ENCODE data around the gene GTF2H4.
"Not testable (repeated sequence)": the region's sequence is repeated elsewhere in the genome, so short reads cannot be mapped to it uniquely, and the experiment has no call there.

Gene GTF2H4

GRCh38 chr6:30907758-30908591 lies at the start of gene GTF2H4:
GTF2H4 (plus strand) TSS chr6:30908207.
- peak; percentile 98 for DNase-seq (ENCODE audit: low spot score)

- DNase-seq (ENCODE audit: low spot score), result not testable (repeated sequence)
Measured at GRCh38 chr6:30859726-30860125, 48.3 kb upstream of the GTF2H4 start.

- no peak for DNase-seq (ENCODE audit: low spot score)
Measured at GRCh38 chr6:30861257-30862048, 46.6 kb upstream of the GTF2H4 start.

GRCh38 chr6:30862156-30862875 lies 45.7 kb upstream of the GTF2H4 start:
- DNase-seq (ENCODE audit: low spot score), result no peak

- no peak for DNase-seq (ENCODE audit: low spot score)
Measured at GRCh38 chr6:30864325-30864724, 43.7 kb upstream of the GTF2H4 start.

- DNase-seq (ENCODE audit: low spot score), result not testable (repeated sequence)
Measured at GRCh38 chr6:30869241-30869749, 38.7 kb upstream of the GTF2H4 start.

- DNase-seq (ENCODE audit: low spot score), result no peak
Measured at GRCh38 chr6:30870546-30870945, 37.5 kb upstream of the GTF2H4 start.

GRCh38 chr6:30871592-30872183 lies 36.3 kb upstream of the GTF2H4 start:
- DNase-seq (ENCODE audit: low spot score), result no peak

- DNase-seq (ENCODE audit: low spot score), result no peak
Measured at GRCh38 chr6:30873137-30873640, 34.8 kb upstream of the GTF2H4 start.

GRCh38 chr6:30873795-30874194 lies 34.2 kb upstream of the GTF2H4 start:
- not testable (repeated sequence) for DNase-seq (ENCODE audit: low spot score)

GRCh38 chr6:30875244-30876038 lies 32.6 kb upstream of the GTF2H4 start:
- no peak for DNase-seq (ENCODE audit: low spot score)

GRCh38 chr6:30876039-30876730 lies 31.8 kb upstream of the GTF2H4 start:
- peak; percentile 12 for DNase-seq (ENCODE audit: low spot score)

GRCh38 chr6:30877419-30878262 lies 30.4 kb upstream of the GTF2H4 start:
- DNase-seq (ENCODE audit: low spot score), result peak; percentile 76

- DNase-seq (ENCODE audit: low spot score), result no peak
Measured at GRCh38 chr6:30879684-30880427, 28.2 kb upstream of the GTF2H4 start.

GRCh38 chr6:30880698-30881252 lies 27.2 kb upstream of the GTF2H4 start:
- no peak for DNase-seq (ENCODE audit: low spot score)

- no peak for DNase-seq (ENCODE audit: low spot score)
Measured at GRCh38 chr6:30881392-30882203, 26.4 kb upstream of the GTF2H4 start.

- no peak for DNase-seq (ENCODE audit: low spot score)
Measured at GRCh38 chr6:30882204-30882758, 25.7 kb upstream of the GTF2H4 start.
